Motor neuron (in vitro differentiated cells): ENCODE data around the gene FBXW4. TPM values are rescaled to one million over a fixed set of nuclear protein-coding genes. Genes with fewer than 3 reads are reported as not detected.

ENCODE experiments used
- ATAC-seq, 8 experiments: fragments of 200-7000 bp; cut with Tn5 transposase; replicated peaks in 6 of 8; 2 replicates each; pipeline ENCODE4 v1.8.0; 2021; ENCODE audit warnings: mild to moderate bottlenecking in 8 of 8, moderate library complexity in 8 of 8
- H3K27ac ChIP-seq, 2 donors: fragments of 250-450 bp; sonication (Bioruptor Pico); 2 replicates each; pipeline ENCODE4 v1.9.0; 2021; ENCODE audit warnings: antibody characterized with exemption in 2 of 2, mild to moderate bottlenecking in 2 of 2, moderate library complexity in 1 of 2
- H3K4me1 ChIP-seq, 2 donors: fragments of 250-450 bp; sonication (Bioruptor Pico); replicated peaks in 1 of 2; 2 replicates each; pipeline ENCODE4 v1.6.1; 2021; ENCODE audit warnings: antibody characterized with exemption in 2 of 2, mild to moderate bottlenecking in 2 of 2, moderate library complexity in 1 of 2
- H3K4me3 ChIP-seq, 5 donors: fragments of 250-450 bp; sonication (Bioruptor Pico); 2 replicates each; pipeline ENCODE4 v1.9.0; 2021; ENCODE audit warnings: antibody characterized with exemption in 5 of 5, mild to moderate bottlenecking in 5 of 5, moderate library complexity in 4 of 5
- WGBS, 10 experiments: fragments of 450-650 bp; shearing (Covaris generic); methylation state at CpG; one replicate each; pipeline ENCODE4 v1.0.0; 2022; 5-methylcytosine and 5-hydroxymethylcytosine counted together
- in situ Hi-C, 9 experiments: fragments of 400-800 bp; cut with MboI; loops; one replicate each; pipeline ENCODE4 v1.15.0; 2021; ENCODE audit warnings: low sequenced_read_pairs in 9 of 9, low pct_unique_long_range_greater_than_20kb in 2 of 9; ENCODE audit not compliant: unreplicated experiment in 9 of 9
- total RNA-seq, 8 experiments: library from RNA; unstranded; fragments of 300-600 nt; gene quantifications; 2 replicates each; pipeline versions ENCODE4 v1.2.3 to v1.2.4, GENCODE V29; 2022

Gene FBXW4
- total RNA-seq, 8 experiments from 2014 or later = 17.9 to 35.8 (median 24.0) TPM

DNA sequence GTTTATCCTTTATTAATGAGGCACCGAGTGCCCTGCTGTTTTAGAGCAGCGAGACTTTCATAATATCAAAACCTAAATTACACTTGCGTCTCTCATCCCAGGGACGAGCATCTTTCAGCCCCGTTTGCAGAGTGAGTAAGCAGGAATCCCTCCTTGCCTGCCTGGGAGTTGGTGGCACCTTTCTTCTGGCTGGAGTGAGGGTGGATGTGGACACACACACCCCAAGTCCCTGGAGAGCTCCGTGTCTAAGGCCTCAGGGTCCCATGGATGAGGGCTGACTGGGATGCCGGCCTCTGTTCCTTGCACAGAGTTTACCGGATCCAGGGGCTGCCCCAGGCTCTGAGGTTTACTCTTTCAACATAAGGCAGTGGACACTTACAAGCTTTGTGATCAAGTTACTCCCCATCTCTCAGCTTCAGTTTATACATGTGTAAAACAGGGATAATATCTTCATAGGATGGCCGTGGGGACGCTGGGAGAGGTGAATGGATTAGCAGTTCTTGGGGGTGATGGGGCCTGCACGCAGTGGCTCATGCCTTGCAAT, 131.4 kb downstream of the FBXW4 start:
- WGBS, 10 experiments = 63 to 100% (median 66%) methylated on average over 1 to 5 of the region's 11 CpGs; no CpG with 5 or more reads in 4 of the 10 experiments
- H3K27ac ChIP-seq = no peak overlapping the region
- H3K4me3 ChIP-seq = no peak overlapping the region
- H3K4me1 ChIP-seq = peaks cover 27 to 50% of the 10 kb centered on the region in 2 donors
- no peak for ATAC-seq
- in situ Hi-C loops = loop anchor here in 8 of 9 experiments (10.0 to 25.0 kb wide), 3 partner anchors 251 to 351 kb away; no protein-coding TSS in a partner anchor

DNA sequence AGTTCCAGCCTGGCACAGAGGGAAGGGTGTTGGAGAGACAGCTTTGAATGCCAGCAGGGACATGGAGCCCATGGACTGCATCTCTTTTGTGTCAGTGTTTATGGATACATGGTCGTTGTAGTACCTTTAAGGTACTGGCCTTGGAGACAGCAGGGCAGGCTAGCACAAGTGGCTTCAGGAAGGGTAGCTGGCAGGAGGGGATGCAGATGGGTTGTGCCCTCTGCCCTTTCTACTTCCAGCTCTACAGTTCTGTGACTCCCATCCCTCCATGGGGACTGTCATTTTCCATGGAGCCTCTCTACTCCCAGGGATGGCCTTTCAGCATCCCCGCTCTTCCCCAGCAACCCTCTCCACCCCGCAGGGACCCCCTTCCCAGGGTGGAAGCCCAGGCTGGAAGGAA, 132.0 kb downstream of the FBXW4 start:
- H3K27ac ChIP-seq = no peak overlapping the region
- H3K4me1 ChIP-seq = peaks cover 27 to 53% of the 10 kb centered on the region in 2 donors
- no peak for ATAC-seq
- WGBS, 10 experiments = 33 to 89% (median 65%) methylated on average over 1 to 3 of the region's 3 CpGs; no CpG with 5 or more reads in 4 of the 10 experiments
- in situ Hi-C loops = loop anchor here in 8 of 9 experiments (10.0 to 25.0 kb wide), 3 partner anchors 251 to 351 kb away; no protein-coding TSS in a partner anchor
- H3K4me3 ChIP-seq = no peak overlapping the region

DNA sequence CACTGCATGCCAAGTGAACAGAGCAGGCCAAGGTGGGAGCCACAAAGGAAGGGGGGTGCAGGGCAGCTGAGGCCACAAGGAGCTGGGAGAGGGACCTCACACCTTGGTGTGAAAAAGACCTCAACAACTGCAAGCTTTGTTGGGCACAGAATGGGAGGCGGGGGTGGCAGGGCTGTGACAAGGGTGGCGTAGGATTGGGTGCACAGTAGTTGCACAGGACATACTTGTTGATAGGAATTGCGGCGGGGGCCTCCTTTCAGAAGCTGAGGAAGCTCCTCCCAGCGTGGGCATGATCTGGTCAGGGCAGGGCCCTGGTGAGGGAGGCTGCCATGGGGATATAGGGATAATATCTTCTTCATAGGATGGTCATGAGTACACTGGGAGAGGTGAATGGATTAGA, 132.7 kb downstream of the FBXW4 start:
- in situ Hi-C loops = loop anchor here in 8 of 9 experiments (10.0 to 25.0 kb wide), 3 partner anchors 250 to 350 kb away; no protein-coding TSS in a partner anchor
- Histone ChIP-seq H3K27ac (no peak overlapping the region), H3K4me1 (peaks cover 27 to 53% of the 10 kb centered on the region in 2 donors), H3K4me3 (no peak overlapping the region)
- 78 to 100% (median 80%) methylated on average over 1 to 3 of the region's 5 CpGs; no CpG with 5 or more reads in 5 of the 10 experiments for WGBS, 10 experiments
- ATAC-seq = no peak

DNA sequence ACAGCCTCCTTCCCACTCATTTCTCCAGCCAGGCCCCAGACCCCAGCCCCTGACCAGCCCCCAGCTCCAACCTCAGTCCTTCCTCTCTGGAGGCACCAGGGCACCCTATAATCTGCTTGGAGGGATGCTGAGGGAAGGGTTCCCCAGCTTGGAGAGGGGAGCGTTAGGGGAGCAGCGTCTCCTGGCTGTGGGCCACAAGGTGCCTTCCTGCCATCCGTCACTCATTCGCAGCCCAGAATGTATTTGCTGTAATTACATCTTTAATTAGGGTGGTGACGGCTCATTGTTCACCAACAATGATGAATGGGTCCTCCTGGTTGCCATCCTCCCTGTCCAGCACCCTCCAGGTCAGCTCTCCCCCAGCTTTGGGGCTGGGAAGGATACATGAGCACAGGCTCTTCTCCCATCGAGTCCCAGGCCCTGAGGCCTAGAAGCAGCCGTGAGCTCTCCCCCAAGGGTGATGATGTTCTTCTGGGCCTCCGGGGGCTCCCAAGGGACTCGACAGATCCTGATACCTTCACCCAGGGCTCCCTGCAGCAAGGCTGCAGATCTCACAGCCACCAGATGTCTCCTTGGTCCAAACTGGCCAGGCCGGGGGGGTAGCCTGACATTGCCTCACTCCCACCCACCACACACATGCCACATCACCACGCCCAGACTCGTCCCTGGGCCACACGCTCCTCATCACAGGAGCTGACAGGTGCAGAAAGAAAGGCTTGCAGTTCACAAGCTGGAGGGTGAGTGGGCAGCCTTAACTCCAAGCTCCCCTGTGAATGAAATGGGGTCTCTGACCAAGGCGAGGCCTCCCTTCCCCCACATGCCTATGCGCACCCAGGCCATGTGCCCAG, 133.7 kb downstream of the FBXW4 start:
- ATAC-seq = no peak
- H3K4me1 ChIP-seq = peaks cover 27 to 47% of the 10 kb centered on the region in 2 donors
- H3K27ac ChIP-seq = no peak overlapping the region
- WGBS, 10 experiments = 79 to 100% (median 80%) methylated on average over 1 to 4 of the region's 15 CpGs; no CpG with 5 or more reads in 5 of the 10 experiments
- in situ Hi-C loops = loop anchor here in 8 of 9 experiments (10.0 to 25.0 kb wide), 3 partner anchors 249 to 349 kb away; no protein-coding TSS in a partner anchor
- no peak overlapping the region for H3K4me3 ChIP-seq

Other genes starting within 250 kb of the FBXW4 start
- gene POLL, start 106.9 kb downstream of the FBXW4 start, total RNA-seq = 10 to 100 TPM; 12.5 to 28.0 (median 16.3) TPM
- gene DPCD, start 106.8 kb downstream of the FBXW4 start, total RNA-seq = 100 to 1,000 TPM in 1 of 8 experiments, 10 to 100 TPM in 7; 28.9 to 105 (median 64.7) TPM
- gene FGF8, start 80.9 kb upstream of the FBXW4 start, total RNA-seq = 1 to 10 TPM in 1 of 8 experiments, under 1 TPM in 2, not detected in 5; 0.27 to 1.0 (median 0.63) TPM
- 10 to 100 TPM; 31.1 to 95.4 (median 41.6) TPM for gene NPM3, start 88.3 kb upstream of the FBXW4 start, total RNA-seq
- 100 to 1,000 TPM in 7 of 8 experiments, 10 to 100 TPM in 1; 70.5 to 193 (median 171) TPM for gene OGA, start 123.3 kb upstream of the FBXW4 start, total RNA-seq
- 1 to 10 TPM; 1.4 to 8.8 (median 4.9) TPM for gene KCNIP2, start 148.6 kb upstream of the FBXW4 start, total RNA-seq